ENCODE data around the gene MRM3.

MRM3 gene

GRCh38 chr17:811051-811784 is 29.1 kb downstream of the MRM3 start:
- Histone ChIP-seq H3K4me3 (peak overlapping the region; percentile 25 to 49 (median 37); a peak in 14 of 20 replicates), H3K27ac (peak overlapping the region in 10 of 11 experiments; percentile 16 to 79 (median 68); a peak in 20 of 22 replicates), H3K4me2 (peak overlapping the region; percentile 90 to 98 (median 94)), H3K9ac (peak overlapping the region in 10 of 11 experiments; percentile 30 to 75 (median 64); a peak in 20 of 22 replicates), H3K27me3 (peaks cover 0 to 14% (median 0%) of the 10 kb centered on the region in 11 experiments; a peak in 1 of 22 replicates), H4K20me1 (peaks cover 0 to 82% (median 45%) of the 10 kb centered on the region in 11 experiments; a peak in 16 of 22 replicates), H3K9me3 (replicated peaks in 1 of 11) (no peaks in the 10 kb centered on the region; a peak in 1 of 22 replicates), H3K36me3 (peaks cover 8 to 70% (median 56%) of the 10 kb centered on the region in 11 experiments; a peak in 19 of 22 replicates), H3K4me1 (peaks cover 27 to 74% (median 66%) of the 10 kb centered on the region in 10 experiments)
- TF ChIP-seq Cebpa-rat (IDR thresholded peaks at IDR 0.05) = no peak

DNA sequence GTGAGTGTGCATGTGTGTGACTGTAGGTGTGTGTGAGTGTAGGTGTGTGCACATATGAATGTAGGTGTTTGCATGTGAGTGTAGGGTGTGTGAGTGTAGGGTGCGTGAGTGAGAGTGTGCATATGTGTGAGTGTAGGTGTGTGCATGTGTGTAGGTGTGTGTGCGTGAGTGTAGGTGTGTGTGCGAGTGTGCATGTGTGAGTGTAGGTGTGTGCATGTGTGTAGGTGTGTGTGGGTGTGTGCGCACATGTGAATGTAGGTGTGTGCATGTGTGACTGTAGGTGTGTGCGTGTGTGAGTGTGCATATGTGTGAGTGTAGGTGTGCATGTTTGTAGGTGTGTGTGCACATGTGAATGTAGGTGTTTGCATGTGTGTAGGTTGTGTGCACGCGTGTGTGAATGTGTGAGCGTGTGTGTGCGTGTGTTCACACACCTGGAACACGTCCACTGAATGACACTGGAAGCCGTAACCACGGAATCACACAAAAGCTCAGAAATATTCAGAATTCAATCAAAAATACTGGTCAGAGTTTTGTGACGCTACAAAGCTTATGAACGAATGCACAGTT is 30.6 kb downstream of the MRM3 start:
- Histone ChIP-seq H3K4me1 (peaks cover 24 to 59% (median 52%) of the 10 kb centered on the region in 10 experiments), H3K27me3 (0 out of 22 replicates have a peak, but pooled peaks cover 0 to 4% (median 0%) of the 10 kb centered on the region in 11 experiments), H3K36me3 (peaks cover 14 to 79% (median 71%) of the 10 kb centered on the region in 11 experiments; a peak in 19 of 22 replicates), H3K9me3 (replicated peaks in 1 of 11) (no peaks in the 10 kb centered on the region; a peak in 1 of 22 replicates), H4K20me1 (peaks cover 0 to 73% (median 33%) of the 10 kb centered on the region in 11 experiments; a peak in 16 of 22 replicates), H3K4me2 (peak overlapping the region in 10 of 11 experiments; percentile 33 to 69 (median 59); a peak in 18 of 22 replicates), H3K4me3 (peak overlapping the region in 1 of 10 experiments; percentile 6; a peak in 1 of 20 replicates), H3K9ac (no peak overlapping the region), H3K27ac (peak overlapping the region in 2 of 11 experiments; percentile 51 to 56; a peak in 2 of 22 replicates)
- no peak for TF ChIP-seq Cebpa-rat (IDR thresholded peaks at IDR 0.05)

GRCh38 chr17:814371-814770 is 32.2 kb downstream of the MRM3 start:
- H3K4me3 ChIP-seq = no peak overlapping the region
- no peaks in the 10 kb centered on the region for H3K27me3 ChIP-seq
- TF ChIP-seq Cebpa-rat (IDR thresholded peaks at IDR 0.05) = no peak
- H3K4me2 ChIP-seq = no peak overlapping the region
- H3K27ac ChIP-seq = no peak overlapping the region
- H3K9me3 ChIP-seq (replicated peaks in 1 of 11) = no peaks in the 10 kb centered on the region; a peak in 1 of 22 replicates
- H3K36me3 ChIP-seq = peaks cover 21 to 85% (median 82%) of the 10 kb centered on the region in 11 experiments; a peak in 20 of 22 replicates
- H3K4me1 ChIP-seq = peaks cover 20 to 43% (median 36%) of the 10 kb centered on the region in 10 experiments
- H3K9ac ChIP-seq = no peak overlapping the region
- peaks cover 0 to 57% (median 26%) of the 10 kb centered on the region in 11 experiments; a peak in 15 of 22 replicates for H4K20me1 ChIP-seq

GRCh38 chr17:819251-819650 is 37.1 kb downstream of the MRM3 start:
- peaks cover 0 to 16% (median 0%) of the 10 kb centered on the region in 11 experiments; a peak in 4 of 22 replicates for H3K27me3 ChIP-seq
- peaks cover 0 to 20% (median under 1%) of the 10 kb centered on the region in 11 experiments; a peak in 5 of 22 replicates for H4K20me1 ChIP-seq
- TF ChIP-seq Cebpa-rat (IDR thresholded peaks at IDR 0.05) = no peak
- peaks cover 10 to 52% (median 44%) of the 10 kb centered on the region in 10 experiments; a peak in 19 of 20 replicates for H3K4me1 ChIP-seq
- no peak overlapping the region for H3K27ac ChIP-seq
- H3K4me2 ChIP-seq = peak overlapping the region in 4 of 11 experiments; percentile 25 to 50 (median 38); a peak in 6 of 22 replicates
- no peaks in the 10 kb centered on the region for H3K9me3 ChIP-seq (replicated peaks in 1 of 11)
- no peak overlapping the region for H3K9ac ChIP-seq
- H3K4me3 ChIP-seq = no peak overlapping the region
- H3K36me3 ChIP-seq = peaks cover 27 to 81% (median 67%) of the 10 kb centered on the region in 11 experiments; a peak in 20 of 22 replicates

- no peak for TF ChIP-seq Cebpa-rat (IDR thresholded peaks at IDR 0.05)
- peaks cover 24 to 93% (median 77%) of the 10 kb centered on the region in 10 experiments for H3K4me1 ChIP-seq
- peaks cover 0 to 44% (median 0%) of the 10 kb centered on the region in 11 experiments; a peak in 7 of 22 replicates for H3K27me3 ChIP-seq
- H3K9ac ChIP-seq = peak overlapping the region in 6 of 11 experiments; percentile 6 to 66 (median 34); a peak in 9 of 22 replicates
- H3K36me3 ChIP-seq = peaks cover 13 to 57% (median 26%) of the 10 kb centered on the region in 11 experiments; a peak in 20 of 22 replicates
- H3K9me3 ChIP-seq (replicated peaks in 1 of 11) = no peaks in the 10 kb centered on the region
- no peak overlapping the region for H3K4me3 ChIP-seq
- peak overlapping the region in 7 of 11 experiments; percentile 23 to 73 (median 66); a peak in 13 of 22 replicates for H3K27ac ChIP-seq
- peaks cover 0 to 39% (median 26%) of the 10 kb centered on the region in 11 experiments; a peak in 14 of 22 replicates for H4K20me1 ChIP-seq
- H3K4me2 ChIP-seq = peak overlapping the region; percentile 64 to 89 (median 78)
Observed at GRCh38 chr17:823501-823902, 41.3 kb downstream of the MRM3 start.

GRCh38 chr17:824378-824777 is 42.2 kb downstream of the MRM3 start:
- Histone ChIP-seq H3K27ac (peak overlapping the region in 6 of 11 experiments; percentile 23 to 73 (median 67); a peak in 9 of 22 replicates), H3K27me3 (peaks cover 0 to 44% (median 0%) of the 10 kb centered on the region in 11 experiments; a peak in 7 of 22 replicates), H4K20me1 (peaks cover 0 to 45% (median 26%) of the 10 kb centered on the region in 11 experiments; a peak in 14 of 22 replicates), H3K4me3 (no peak overlapping the region), H3K4me2 (peak overlapping the region; percentile 23 to 89 (median 78); a peak in 20 of 22 replicates), H3K9me3 (replicated peaks in 1 of 11) (no peaks in the 10 kb centered on the region), H3K9ac (peak overlapping the region in 5 of 11 experiments; percentile 44 to 72 (median 61); a peak in 8 of 22 replicates), H3K4me1 (peaks cover 24 to 97% (median 83%) of the 10 kb centered on the region in 10 experiments), H3K36me3 (peaks cover 7 to 54% (median 17%) of the 10 kb centered on the region in 11 experiments; a peak in 20 of 22 replicates)
- TF ChIP-seq Cebpa-rat (IDR thresholded peaks at IDR 0.05) = no peak

GRCh38 chr17:825216-825615 is 43.1 kb downstream of the MRM3 start:
- Histone ChIP-seq H3K9me3 (replicated peaks in 1 of 11) (peaks cover 0 to 6% (median 3%) of the 10 kb centered on the region in 11 experiments; a peak in 5 of 22 replicates), H3K27ac (peak overlapping the region in 7 of 11 experiments; percentile 23 to 73 (median 66); a peak in 11 of 22 replicates), H3K4me2 (peak overlapping the region; percentile 53 to 89 (median 78)), H3K36me3 (peaks cover 0 to 50% (median 14%) of the 10 kb centered on the region in 11 experiments; a peak in 17 of 22 replicates), H3K9ac (peak overlapping the region in 10 of 11 experiments; percentile 1 to 72 (median 49); a peak in 14 of 22 replicates), H4K20me1 (peaks cover 0 to 45% (median 26%) of the 10 kb centered on the region in 11 experiments; a peak in 14 of 22 replicates), H3K4me3 (peak overlapping the region in 2 of 10 experiments; percentile 18 to 22; a peak in 2 of 20 replicates), H3K27me3 (peaks cover 0 to 44% (median 0%) of the 10 kb centered on the region in 11 experiments; a peak in 7 of 22 replicates), H3K4me1 (peaks cover 27 to 93% (median 81%) of the 10 kb centered on the region in 10 experiments)
- no peak for TF ChIP-seq Cebpa-rat (IDR thresholded peaks at IDR 0.05)
